AG20443 (cell line): ENCODE measurements around the gene FOXJ1.
A peak's percentile ranks its signal among the peaks of the same experiment; 100 is the strongest.
"Not testable (repeated sequence)": the region's sequence is repeated elsewhere in the genome, so short reads cannot be mapped to it uniquely, and the experiment has no call there.

Experiments
- DNase-seq: peaks from one replicate; pipeline ENCODE4 v3.0.0; 2012; ENCODE audit warnings: low spot score, mixed read lengths

FOXJ1 gene

DNA sequence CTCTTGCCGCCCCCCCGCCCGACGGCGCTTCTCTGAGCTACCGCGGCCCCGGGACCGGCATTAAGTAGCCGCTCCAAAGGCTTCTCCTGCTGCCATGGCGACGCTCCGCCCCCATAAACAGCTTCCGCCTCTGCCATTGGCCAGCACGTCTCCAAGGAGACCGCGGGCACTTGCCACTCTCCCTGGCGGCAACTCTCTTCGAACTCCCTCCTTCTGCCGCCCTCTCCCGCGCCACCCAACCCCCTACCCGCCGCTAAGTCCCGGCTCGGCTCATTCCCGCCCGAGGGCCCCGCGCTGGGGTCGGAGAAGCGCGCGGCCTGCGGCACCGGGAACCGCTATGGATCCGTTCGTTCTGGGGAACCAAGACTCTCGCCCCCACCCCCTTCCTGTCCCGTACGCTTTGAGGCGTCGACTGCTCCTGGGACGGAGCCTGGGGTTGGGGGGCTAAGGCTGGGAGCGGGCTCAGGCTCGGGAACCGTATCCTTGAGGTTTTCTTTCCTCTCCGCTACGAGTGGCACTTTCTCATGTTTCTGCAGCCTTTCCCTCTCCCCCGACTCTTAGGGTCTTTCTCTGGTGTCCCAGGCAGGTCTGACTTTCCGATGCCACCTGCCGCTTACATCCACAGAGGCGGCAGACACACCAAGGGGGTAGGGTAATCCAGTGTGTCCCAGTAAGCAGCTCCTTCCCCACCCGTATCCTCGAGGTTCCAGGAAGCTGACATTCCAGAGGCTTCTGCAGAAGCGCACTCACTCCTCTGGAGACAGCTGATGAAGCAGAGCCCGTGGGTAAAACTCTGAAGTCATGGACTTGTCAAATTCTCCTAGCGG, at the start of gene FOXJ1:
Gene FOXJ1 (minus strand): TSS at position 34 of the 827 bp plus-strand sequence. CDS start 850 bp downstream, outside the sequence.
- peak; percentile 98 for DNase-seq

DNA sequence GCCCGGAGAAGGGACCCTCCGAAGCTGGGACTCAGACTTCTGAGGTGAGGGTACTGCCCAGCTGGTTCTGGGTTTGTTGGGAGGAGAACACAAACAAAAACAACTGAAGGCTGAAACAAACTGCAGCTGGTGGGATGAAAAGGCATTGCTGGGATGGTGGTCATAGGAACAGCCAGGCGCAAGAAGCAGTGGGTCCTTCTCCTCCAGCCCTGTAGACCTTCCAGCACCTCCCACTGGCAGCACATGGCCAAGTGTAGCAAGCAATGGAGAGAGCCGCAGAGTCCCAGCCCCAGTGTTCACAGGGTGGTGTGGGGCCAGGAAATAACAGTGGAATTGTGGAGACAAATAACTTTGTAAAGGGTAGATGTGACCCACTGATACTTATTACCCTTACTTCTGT, 48.7 kb upstream of the FOXJ1 start:
- no peak for DNase-seq

DNA sequence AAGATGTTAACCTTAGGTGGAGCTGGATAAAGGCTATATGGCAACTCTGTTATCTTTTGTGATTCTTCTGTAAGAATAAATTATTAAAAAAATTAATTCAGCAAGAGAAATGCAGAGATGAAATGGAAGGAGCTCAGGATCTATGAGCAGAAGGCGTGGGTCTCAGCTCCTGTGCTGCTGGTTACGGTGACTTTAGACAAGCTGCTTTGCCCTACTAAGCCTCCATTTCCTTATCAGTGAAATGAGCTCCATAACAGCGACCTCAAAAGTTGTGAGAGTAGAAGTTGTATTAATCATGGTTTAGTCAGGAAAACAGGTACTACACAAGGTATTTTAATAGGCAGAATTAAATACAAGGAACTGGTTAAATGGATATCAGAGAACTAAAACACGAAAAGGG, 48.2 kb upstream of the FOXJ1 start:
- no peak for DNase-seq

DNA sequence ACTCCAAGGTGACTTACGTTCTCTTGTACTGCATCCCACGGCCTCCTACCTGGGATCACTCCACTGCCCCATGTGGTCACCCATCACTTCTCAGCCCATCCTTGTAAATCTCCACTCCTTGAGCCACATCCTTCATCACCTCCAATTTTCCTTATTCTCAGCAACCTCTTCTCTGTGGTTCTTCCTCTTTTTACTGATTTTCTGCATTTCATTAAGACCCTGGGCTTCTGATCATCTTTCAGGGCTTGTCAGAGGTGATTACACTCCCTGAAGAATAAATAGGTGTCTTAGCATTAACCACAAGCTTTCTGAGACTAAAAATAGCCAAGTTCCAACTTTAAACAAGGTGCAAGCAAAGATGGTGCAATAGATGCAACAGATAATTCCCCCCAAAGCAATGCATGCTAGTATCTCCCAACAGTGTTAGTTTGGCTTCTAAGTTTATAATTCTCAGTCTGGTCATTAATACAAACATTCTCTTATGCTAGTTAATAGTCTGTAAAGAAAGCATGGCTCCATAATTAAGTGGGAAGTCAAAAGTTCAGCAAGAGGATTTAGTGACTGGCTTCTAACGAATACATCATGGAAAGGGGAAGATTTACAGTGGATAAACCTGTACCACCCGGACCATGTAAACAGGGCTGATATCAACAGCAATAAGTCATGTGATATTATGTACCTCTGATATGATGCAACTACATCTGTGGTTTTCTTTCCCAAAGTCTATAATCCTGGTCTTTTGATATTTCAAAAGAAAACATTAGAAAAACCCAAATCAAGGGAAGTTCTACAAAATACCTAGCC, 47.4 kb upstream of the FOXJ1 start:
- no peak for DNase-seq

GRCh38 chr17:76186774-76187173, 45.7 kb upstream of the FOXJ1 start:
- not testable (repeated sequence) for DNase-seq

DNA sequence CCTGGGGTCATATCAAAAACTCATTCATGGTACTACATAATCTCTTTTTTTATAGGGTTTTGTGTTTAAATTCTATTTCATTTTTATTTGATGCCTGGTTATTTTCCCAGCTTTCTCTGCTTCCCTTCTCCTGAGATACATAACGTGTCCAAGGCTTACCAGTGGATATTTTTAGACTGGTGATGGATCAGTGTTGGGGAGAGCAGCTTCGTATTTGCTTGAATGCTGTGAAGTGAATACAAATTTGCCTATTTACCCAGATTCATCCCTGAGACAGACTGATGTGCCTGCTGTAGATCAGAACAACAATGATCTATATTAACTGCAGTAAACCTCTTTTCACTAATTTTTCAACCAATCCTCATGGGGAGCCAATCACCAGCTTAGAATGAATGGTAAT, 43.2 kb upstream of the FOXJ1 start:
- DNase-seq: no peak

DNA sequence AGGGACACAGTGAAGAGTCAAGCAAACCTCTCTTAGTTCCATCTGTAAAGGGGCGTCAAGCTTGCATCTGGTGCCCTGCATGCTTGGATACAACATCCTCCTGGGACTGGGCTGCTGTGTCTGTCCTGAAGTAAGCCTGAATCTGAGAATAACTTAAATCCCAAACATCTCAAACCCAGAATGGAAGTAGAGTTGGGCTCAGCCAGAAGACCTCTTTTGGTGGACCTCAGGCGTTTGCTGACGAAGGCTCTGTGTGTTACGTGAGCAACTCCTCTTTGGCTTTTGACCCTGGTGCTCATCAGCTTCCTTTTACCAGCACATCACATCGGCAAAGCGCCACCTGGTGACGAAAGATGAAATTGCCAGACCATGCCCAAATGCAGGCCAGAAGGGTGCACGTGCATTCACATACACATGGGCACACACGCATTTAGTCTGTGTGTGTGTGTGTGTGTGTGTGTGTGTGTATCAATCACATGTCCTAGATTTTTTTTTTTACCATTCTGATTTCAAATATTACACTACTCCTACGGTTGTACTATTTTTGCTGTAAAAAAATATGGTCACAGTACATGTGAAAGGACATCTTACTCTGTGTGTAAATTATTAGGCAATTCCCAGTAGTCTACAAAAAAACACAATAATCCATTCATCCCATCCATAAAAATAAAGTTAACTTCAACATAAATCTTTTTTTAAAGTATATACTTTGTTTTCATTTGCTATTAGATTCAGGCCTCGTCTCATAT, 41.1 kb upstream of the FOXJ1 start:
- peak; percentile 93 for DNase-seq

- no peak for DNase-seq
Measured at GRCh38 chr17:76179496-76180467, 38.7 kb upstream of the FOXJ1 start.

DNA sequence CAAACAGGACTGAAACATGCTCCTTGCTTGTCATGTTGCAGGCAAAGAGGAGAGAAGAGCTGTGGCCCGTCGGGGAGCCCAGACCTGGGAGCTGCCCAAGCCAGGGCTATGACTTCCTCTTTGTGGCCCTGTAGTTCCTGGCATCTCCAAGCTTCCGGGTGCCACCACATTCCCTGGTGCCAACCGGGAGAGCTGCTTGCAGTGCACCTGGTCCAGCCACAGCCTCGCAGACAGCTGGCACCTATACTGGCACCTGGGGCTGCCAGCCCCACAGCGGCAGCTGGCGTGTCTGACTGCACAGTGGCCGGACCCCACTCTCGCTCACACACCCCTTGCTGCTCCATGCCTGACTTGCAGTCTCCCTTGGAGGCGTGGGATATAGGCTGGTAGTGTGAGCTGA, 37.1 kb upstream of the FOXJ1 start:
- DNase-seq: no peak

- DNase-seq: no peak
Measured at GRCh38 chr17:76176701-76177574, 35.9 kb upstream of the FOXJ1 start.

DNA sequence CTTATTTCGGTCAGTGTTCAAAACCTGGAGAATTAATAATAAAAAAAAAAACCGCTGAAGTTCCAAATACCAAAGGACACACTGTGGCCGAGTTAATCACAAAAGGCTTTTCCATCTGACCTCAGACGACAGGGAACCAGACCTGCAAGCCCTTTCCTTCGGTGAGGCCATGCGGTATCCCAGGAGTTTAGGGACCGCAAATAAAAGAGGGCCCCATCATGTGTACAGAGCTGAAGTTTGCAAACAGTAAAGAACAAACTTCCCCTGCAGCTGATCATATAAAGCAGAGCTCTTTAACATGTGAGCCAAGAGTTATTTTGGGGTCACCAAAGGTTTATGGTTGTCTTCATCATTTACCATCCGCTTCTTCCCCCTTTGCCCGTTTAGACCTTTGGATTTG, 33.0 kb upstream of the FOXJ1 start:
- DNase-seq: no peak

DNA sequence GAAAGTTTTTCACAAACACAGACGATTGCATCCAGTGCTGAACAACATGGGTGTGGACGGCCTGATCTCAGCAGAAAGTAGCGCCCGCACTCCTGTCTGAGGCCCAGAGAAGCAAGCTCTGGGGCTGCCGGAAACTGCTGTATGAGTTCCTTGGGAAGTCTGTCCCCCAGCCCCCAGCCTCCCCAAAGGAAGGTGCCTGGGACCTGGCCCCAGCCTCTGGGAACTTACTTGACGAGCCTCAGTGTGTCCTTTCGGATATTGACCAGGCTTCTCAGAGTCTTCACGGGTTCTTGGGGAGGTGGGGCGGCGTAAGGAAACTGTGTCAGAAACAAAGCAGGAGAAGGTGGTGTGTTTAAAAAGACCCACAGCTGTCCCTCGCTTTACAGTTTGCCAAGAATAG, 32.4 kb upstream of the FOXJ1 start:
- DNase-seq: no peak

DNA sequence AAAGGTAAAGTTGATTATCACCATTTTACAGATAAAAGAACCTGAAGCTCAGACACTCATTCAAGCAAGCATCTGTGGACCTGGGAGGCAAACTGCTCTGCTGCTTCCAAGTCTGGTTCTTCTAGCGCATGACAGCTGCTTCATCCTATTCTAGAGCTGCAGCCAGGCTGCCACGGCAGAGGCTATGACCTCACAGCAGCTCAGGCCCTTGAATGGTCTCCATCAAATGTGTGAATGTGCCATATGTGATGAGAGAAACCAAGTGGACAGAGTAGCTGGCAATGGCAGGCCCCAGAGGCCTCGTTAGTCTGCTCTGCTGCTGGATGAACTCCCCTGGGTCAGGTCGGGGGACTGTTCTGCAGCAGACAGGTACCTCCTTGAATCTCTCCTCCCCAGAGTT, 30.7 kb upstream of the FOXJ1 start:
- DNase-seq: no peak

DNA sequence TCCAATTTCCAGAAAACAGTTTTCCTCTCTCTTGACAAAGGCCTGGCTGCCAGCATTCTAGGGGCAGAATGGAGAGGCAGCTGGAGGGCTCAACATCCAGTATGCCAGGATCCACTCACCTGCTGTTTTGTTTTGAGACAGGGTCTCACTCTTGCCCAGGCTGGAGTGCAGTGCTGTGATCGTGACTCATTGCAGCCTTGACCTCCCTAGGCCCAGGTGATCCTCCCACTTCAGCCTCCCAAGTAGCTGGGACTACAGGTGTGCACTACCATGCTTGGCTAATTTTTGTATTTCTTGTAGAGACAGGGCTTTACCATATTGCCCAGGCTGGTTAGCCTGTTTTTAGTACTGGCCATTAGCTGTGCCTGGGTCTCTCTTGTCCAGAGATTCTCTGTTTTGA, 29.1 kb upstream of the FOXJ1 start:
- no peak for DNase-seq

GRCh38 chr17:76166906-76167305, 25.9 kb upstream of the FOXJ1 start:
- DNase-seq: no peak

- peak; percentile 33 for DNase-seq
Measured at GRCh38 chr17:76166168-76166567, 25.1 kb upstream of the FOXJ1 start.

DNA sequence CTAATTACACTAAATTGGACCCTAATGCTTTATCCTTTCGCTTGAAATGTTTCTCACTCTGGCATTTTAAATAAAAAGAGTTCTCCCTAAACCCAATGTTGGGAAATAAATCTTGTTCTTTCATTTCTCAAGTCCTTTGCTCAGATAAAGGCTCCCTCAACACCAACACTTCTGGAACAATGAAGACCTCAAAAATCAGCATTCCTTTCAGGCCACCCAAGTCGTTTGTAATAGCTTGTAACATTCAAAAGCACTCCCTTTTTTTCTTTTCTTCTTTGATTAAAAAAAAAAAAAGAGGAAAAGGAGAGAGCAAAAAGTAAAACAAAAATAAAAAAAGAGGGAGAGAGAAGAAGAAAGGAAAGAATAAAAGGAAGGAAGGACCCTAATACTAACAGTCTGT, 23.3 kb upstream of the FOXJ1 start:
- DNase-seq: no peak

DNA sequence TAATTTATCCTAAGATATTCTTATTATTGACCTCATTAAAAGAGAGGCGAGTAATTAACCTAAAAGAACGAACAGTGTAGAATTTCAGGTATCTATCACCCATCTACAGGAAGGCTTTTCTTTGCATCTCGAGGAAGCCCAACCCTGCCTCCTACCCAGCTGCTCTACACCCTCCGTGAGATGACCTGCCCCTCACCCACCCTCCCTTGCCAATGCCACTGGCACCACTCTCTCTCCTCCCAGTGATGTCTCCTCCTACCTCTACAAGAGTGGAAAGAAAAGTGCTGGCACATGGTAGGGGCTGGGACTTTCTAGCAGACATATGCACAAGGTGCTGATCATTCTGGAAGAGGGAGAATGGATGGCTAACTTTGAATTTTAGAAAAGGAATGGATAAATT, 22.9 kb upstream of the FOXJ1 start:
- DNase-seq: no peak

DNA sequence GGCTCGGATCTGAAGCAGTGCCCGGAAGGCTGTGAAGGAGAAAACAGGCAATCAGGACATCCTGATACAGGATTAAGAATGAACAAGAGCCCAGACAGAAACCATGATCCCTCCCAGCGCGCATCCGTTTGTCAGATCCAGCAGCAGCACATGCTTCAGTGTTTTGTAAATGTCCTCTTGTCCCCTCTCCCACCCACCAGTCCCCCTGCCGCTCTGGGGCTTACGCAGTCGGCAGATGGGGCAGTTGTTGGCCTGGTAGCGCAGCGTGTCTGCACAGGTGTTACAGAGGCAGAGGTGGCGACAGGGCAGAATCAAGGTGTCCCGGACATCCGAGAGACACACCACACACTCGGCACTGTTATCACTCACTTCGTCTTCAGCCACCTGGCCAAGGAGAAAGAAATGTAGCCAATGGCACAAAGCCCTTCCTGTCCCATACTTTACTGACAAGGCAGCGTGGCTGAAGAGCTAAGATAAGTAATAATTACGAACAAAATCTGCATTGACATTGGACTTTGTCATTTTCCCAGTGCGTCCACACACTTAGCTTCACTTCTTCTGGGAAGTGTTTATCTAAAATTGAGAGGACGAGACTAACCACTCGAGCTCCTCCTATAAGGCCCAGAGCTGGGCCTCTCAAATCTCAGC, 20.7 kb upstream of the FOXJ1 start:
- no peak for DNase-seq
